Measurements from ENCODE around the gene LSAMP. TPM values are rescaled to one million over a fixed set of nuclear protein-coding genes. Genes with fewer than 3 reads are reported as not detected.
A peak's percentile ranks its signal among the peaks of the same experiment; 100 is the strongest.

LSAMP gene
- total and polyA plus RNA-seq, 9 of the 15 experiments (the other 6 are each of a cell fraction or from before 2014, with no cell fraction given) = 0.09 to 0.11 TPM; not detected in 7

- Histone ChIP-seq H3K4me1 (replicated peaks in 1 of 2; ENCODE audit: control insufficient read depth in 2 of 2, insufficient read depth in 2 of 2, low read length in 2 of 2) (peaks cover 0 to 4% of the 10 kb centered on the region in 2 experiments; a peak in 1 of 5 replicates), H3K4me2 (ENCODE audit: insufficient read depth, low read length) (no peak overlapping the region), H3K9me1 (ENCODE audit: control insufficient read depth, insufficient read depth, low read length) (no peaks in the 10 kb centered on the region), H4K20me1 (replicated peaks; ENCODE audit: control insufficient read depth, insufficient read depth, low read length) (no peaks in the 10 kb centered on the region), H3K27ac (ENCODE audit: extremely low read depth, low read depth, low read length) (no peak overlapping the region), H3K9me3 (replicated peaks; ENCODE audit: control insufficient read depth, insufficient read depth, low read depth, low read length) (no peaks in the 10 kb centered on the region), H2AFZ (ENCODE audit: low read depth, low read length) (peak overlapping the region; percentile 70), H3K79me2 (ENCODE audit: control insufficient read depth, insufficient read depth, low read length) (no peaks in the 10 kb centered on the region), H3K4me3 (no peak overlapping the region), H3K27me3 (ENCODE audit: control insufficient read depth in 2 of 2, insufficient read depth in 2 of 2, low read length in 2 of 2) (no peaks in the 10 kb centered on the region), H3K9ac (ENCODE audit: insufficient read depth in 1 of 2, low read depth in 2 of 2, low read length in 2 of 2) (no peak overlapping the region), H3K36me3 (ENCODE audit: control insufficient read depth, insufficient read depth, low read length) (no peaks in the 10 kb centered on the region)
- POLR2A ChIA-PET = interaction anchor here (0.8 to 1.1 kb wide), 2 partner anchors 10 to 24 kb away, joined by 3 to 4 read pairs; no protein-coding TSS in a partner anchor
- DNase-seq (ENCODE audit: extremely low read depth in 1 of 4, low spot score in 3 of 4) (no peak), FAIRE-seq (no peak), ATAC-seq (no peak)
- in situ Hi-C loops (cut with MboI) = no loop called here
- CTCF ChIA-PET (ENCODE audit: low intra/inter-chr PET ratio) = no interaction called here
- intact Hi-C loops (cut with micrococcal nuclease) = no loop called here
- no TSS peak for BruUV-seq (replicated peaks)
- WGBS (ENCODE audit: insufficient coverage, low coverage, missing lambda C conversion rate) = 81% methylated on average over 2 of the region's 2 CpGs
- TF ChIP-seq ZNF609 (CRISPR knock-in tag; IDR thresholded peaks at IDR 0.05; ENCODE audit: borderline replicate concordance) = no peak
- TF ChIP-seq ZNF318 (IDR thresholded peaks at IDR 0.05; ENCODE audit: borderline replicate concordance in 1 of 2, low read depth in 1 of 2) = no peak
- no peak for TF ChIP-seq SIN3B (IDR thresholded peaks at IDR 0.05; ENCODE audit: low read depth)
- no peak for TF ChIP-seq TCF3 (CRISPR knock-in tag; IDR thresholded peaks at IDR 0.05)
- TF ChIP-seq CTCF (IDR thresholded peaks at IDR 0.05 in 2 of 3, conservative IDR thresholded peaks at IDR 0.05 in 1 of 3; ENCODE audit: insufficient read depth in 2 of 3, low read depth in 1 of 3, low read length in 3 of 3) = no peak
- TF ChIP-seq ARHGAP35 (IDR thresholded peaks at IDR 0.05; ENCODE audit: partially characterized antibody) = no peak
- TF ChIP-seq SMAD2 (IDR thresholded peaks at IDR 0.05; ENCODE audit: low read depth, low read length) = no peak
Measured at GRCh38 chr3:116029266-116029665, 416.0 kb downstream of the LSAMP start.
